Measurements from ENCODE around the gene NRG2. TPM values are rescaled to one million over a fixed set of nuclear protein-coding genes. Genes with fewer than 3 reads are reported as not detected.

NRG2 gene
- total RNA-seq, 1 donor from 2014 or later, result 1.7 TPM

GRCh38 chr5:140017397-140018095 lies 25.6 kb downstream of the NRG2 start:
- ATAC-seq (no peak), DNase-seq (ENCODE audit: low spot score) (no peak)
- intact Hi-C loops (cut with DNase I), result no loop called here

- ATAC-seq (no peak), DNase-seq (ENCODE audit: low spot score) (no peak)
- intact Hi-C loops (cut with DNase I), result no loop called here
These were observed 27.4 kb downstream of the NRG2 start for GRCh38 chr5:140015706-140016105.

GRCh38 chr5:140014751-140015150 lies 28.3 kb downstream of the NRG2 start:
- no peak for DNase-seq (ENCODE audit: low spot score)
- no peak for ATAC-seq
- intact Hi-C loops (cut with DNase I), result no loop called here

- no peak for ATAC-seq
These were observed 29.6 kb downstream of the NRG2 start for GRCh38 chr5:140013536-140013935.

GRCh38 chr5:140012443-140012842 lies 30.7 kb downstream of the NRG2 start:
- DNase-seq (ENCODE audit: low spot score) (no peak), ATAC-seq (no peak)
- intact Hi-C loops (cut with DNase I), result no loop called here

More at GRCh38 chr5:140013536-140013935, 29.6 kb downstream of the NRG2 start:
- DNase-seq (ENCODE audit: low spot score), result no peak
- intact Hi-C loops (cut with DNase I), result no loop called here

GRCh38 chr5:140011297-140011802 lies 31.7 kb downstream of the NRG2 start:
- DNase-seq (ENCODE audit: low spot score) (no peak), ATAC-seq (no peak)
- intact Hi-C loops (cut with DNase I), result no loop called here

GRCh38 chr5:140010798-140011197 lies 32.3 kb downstream of the NRG2 start:
- intact Hi-C loops (cut with DNase I), result no loop called here
- ATAC-seq, result no peak

GRCh38 chr5:140007311-140007710 lies 35.8 kb downstream of the NRG2 start:
- DNase-seq (ENCODE audit: low spot score) (no peak), ATAC-seq (no peak)
- intact Hi-C loops (cut with DNase I), result no loop called here

More at GRCh38 chr5:140010798-140011197, 32.3 kb downstream of the NRG2 start:
- no peak for DNase-seq (ENCODE audit: low spot score)

- no peak for ATAC-seq
- intact Hi-C loops (cut with DNase I), result no loop called here
- no peak for DNase-seq (ENCODE audit: low spot score)
These were observed 37.9 kb downstream of the NRG2 start for GRCh38 chr5:140005145-140005591.

- intact Hi-C loops (cut with DNase I), result no loop called here
- ATAC-seq (no peak), DNase-seq (ENCODE audit: low spot score) (no peak)
These were observed 38.9 kb downstream of the NRG2 start for GRCh38 chr5:140004174-140004573.

- DNase-seq (ENCODE audit: low spot score) (no peak), ATAC-seq (no peak)
- intact Hi-C loops (cut with DNase I), result no loop called here
These were observed 39.6 kb downstream of the NRG2 start for GRCh38 chr5:140003519-140003918.

- intact Hi-C loops (cut with DNase I), result no loop called here
- ATAC-seq, result no peak
- DNase-seq (ENCODE audit: low spot score), result no peak
These were observed 42.8 kb downstream of the NRG2 start for GRCh38 chr5:140000332-140000731.

GRCh38 chr5:139998837-139999236 lies 44.3 kb downstream of the NRG2 start:
- no peak for ATAC-seq
- intact Hi-C loops (cut with DNase I), result no loop called here

GRCh38 chr5:139997276-139997675 lies 45.8 kb downstream of the NRG2 start:
- no peak for DNase-seq (ENCODE audit: low spot score)
- intact Hi-C loops (cut with DNase I), result no loop called here
- no peak for ATAC-seq

More at GRCh38 chr5:139998837-139999236, 44.3 kb downstream of the NRG2 start:
- DNase-seq (ENCODE audit: low spot score), result no peak

GRCh38 chr5:139995929-139996328 lies 47.2 kb downstream of the NRG2 start:
- ATAC-seq (no peak), DNase-seq (ENCODE audit: low spot score) (no peak)
- intact Hi-C loops (cut with DNase I), result no loop called here

- ATAC-seq, result no peak
- DNase-seq (ENCODE audit: low spot score), result no peak
- intact Hi-C loops (cut with DNase I), result no loop called here
These were observed 48.9 kb downstream of the NRG2 start for GRCh38 chr5:139994234-139994633.

GRCh38 chr5:139985733-139986132 lies 57.4 kb downstream of the NRG2 start:
- intact Hi-C loops (cut with DNase I), result no loop called here
- ATAC-seq, result no peak

GRCh38 chr5:139985290-139985689 lies 57.8 kb downstream of the NRG2 start:
- ATAC-seq (no peak), DNase-seq (ENCODE audit: low spot score) (no peak)
- intact Hi-C loops (cut with DNase I), result no loop called here

More at GRCh38 chr5:139985733-139986132, 57.4 kb downstream of the NRG2 start:
- no peak for DNase-seq (ENCODE audit: low spot score)

GRCh38 chr5:139984816-139985215 lies 58.3 kb downstream of the NRG2 start:
- no peak for DNase-seq (ENCODE audit: low spot score)
- intact Hi-C loops (cut with DNase I), result no loop called here

GRCh38 chr5:139982975-139983240 lies 60.2 kb downstream of the NRG2 start:
- DNase-seq (ENCODE audit: low spot score), result no peak
- intact Hi-C loops (cut with DNase I), result no loop called here
- ATAC-seq, result no peak

More at GRCh38 chr5:139984816-139985215, 58.3 kb downstream of the NRG2 start:
- ATAC-seq, result no peak
